ENCODE results near the gene TIGIT.

DNA sequence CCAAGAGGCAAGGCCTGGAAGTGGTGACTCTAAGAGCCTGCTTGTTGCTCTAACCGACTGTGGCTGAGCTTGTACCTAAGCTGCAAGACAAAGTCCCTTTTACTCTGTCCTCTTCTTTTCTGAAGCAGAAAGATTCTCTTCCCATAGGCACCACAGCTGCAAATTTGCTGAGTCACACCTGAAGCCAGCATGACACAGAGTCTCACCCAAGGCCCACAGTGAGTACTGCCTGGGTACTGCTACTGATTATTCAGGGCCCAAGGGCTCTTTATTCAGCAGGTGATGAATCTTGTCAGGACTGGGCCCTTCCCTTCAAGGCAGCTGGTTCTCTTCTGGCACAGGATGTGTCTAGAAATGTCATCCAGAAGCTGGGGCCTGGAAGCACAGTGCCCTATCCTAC is 18.9 kb upstream of the TIGIT start:
- TF ChIP-seq TCF4 (CRISPR knock-in tag; IDR thresholded peaks at IDR 0.05; ENCODE audit: borderline replicate concordance): no peak
- TF ChIP-seq ARNTL (CRISPR knock-in tag; IDR thresholded peaks at IDR 0.05; ENCODE audit: borderline replicate concordance, low read depth): no peak
- no peak for TF ChIP-seq ISL1 (CRISPR knock-in tag; IDR thresholded peaks at IDR 0.05)
